IPS DF 6.9 (cell line): ENCODE results near the gene TBC1D22A.
A peak's percentile ranks its signal among the peaks of the same experiment; 100 is the strongest.
"Not testable (repeated sequence)": the region's sequence is repeated elsewhere in the genome, so short reads cannot be mapped to it uniquely, and the experiment has no call there.

ENCODE experiments used
- DNase-seq: peaks from one replicate; pipeline ENCODE4 v3.0.0-alpha.2; 2013; ENCODE audit warnings: low read depth, low spot score
- H3K27ac ChIP-seq: one replicate; pipeline ENCODE4 v1.5.1; 2013; ENCODE audit warnings: low read length, control low read depth
- H3K27me3 ChIP-seq: 2 replicates; pipeline ENCODE4 v1.6.1; 2013; ENCODE audit warnings: mild to moderate bottlenecking, low read length; ENCODE audit not compliant: control insufficient read depth, insufficient read depth
- H3K36me3 ChIP-seq: 2 replicates; pipeline ENCODE4 v1.6.1; 2013; ENCODE audit warnings: low read length; ENCODE audit not compliant: control insufficient read depth, insufficient read depth
- H3K4me1 ChIP-seq: 2 replicates; pipeline ENCODE4 v1.6.1; 2013; ENCODE audit warnings: low read length; ENCODE audit not compliant: control insufficient read depth, insufficient read depth
- H3K4me3 ChIP-seq: 2 replicates; pipeline ENCODE4 v1.5.1; 2013; ENCODE audit warnings: mild to moderate bottlenecking, low read length
- H3K9me3 ChIP-seq: 2 replicates; pipeline ENCODE4 v1.6.1; 2013; ENCODE audit warnings: low read length, inconsistent platforms; ENCODE audit not compliant: control insufficient read depth, insufficient read depth
- WGBS: extraction: QIAGEN DNeasy Blood & Tissue Kit; methylation state at CpG from one replicate; pipeline ENCODE4 v1.1.7; 2013; ENCODE audit warnings: mixed read lengths, missing lambda C conversion rate; ENCODE audit not compliant: insufficient read length, insufficient coverage; 5-methylcytosine and 5-hydroxymethylcytosine counted together

The TBC1D22A gene

GRCh38 chr22:46730568-46731245 is 31.7 kb upstream of the TBC1D22A start:
- no peak overlapping the region for H3K4me3 ChIP-seq
- peaks cover 5% of the 10 kb centered on the region; the same call in 1 of the 2 replicates for H3K36me3 ChIP-seq
- H3K27ac ChIP-seq: no peak overlapping the region
- no peaks in the 10 kb centered on the region for H3K27me3 ChIP-seq
- no peaks in the 10 kb centered on the region for H3K9me3 ChIP-seq
- DNase-seq: no peak
- no CpG with 5 or more reads among the region's 9 CpGs for WGBS
- H3K4me1 ChIP-seq: peaks cover 8% of the 10 kb centered on the region

DNA sequence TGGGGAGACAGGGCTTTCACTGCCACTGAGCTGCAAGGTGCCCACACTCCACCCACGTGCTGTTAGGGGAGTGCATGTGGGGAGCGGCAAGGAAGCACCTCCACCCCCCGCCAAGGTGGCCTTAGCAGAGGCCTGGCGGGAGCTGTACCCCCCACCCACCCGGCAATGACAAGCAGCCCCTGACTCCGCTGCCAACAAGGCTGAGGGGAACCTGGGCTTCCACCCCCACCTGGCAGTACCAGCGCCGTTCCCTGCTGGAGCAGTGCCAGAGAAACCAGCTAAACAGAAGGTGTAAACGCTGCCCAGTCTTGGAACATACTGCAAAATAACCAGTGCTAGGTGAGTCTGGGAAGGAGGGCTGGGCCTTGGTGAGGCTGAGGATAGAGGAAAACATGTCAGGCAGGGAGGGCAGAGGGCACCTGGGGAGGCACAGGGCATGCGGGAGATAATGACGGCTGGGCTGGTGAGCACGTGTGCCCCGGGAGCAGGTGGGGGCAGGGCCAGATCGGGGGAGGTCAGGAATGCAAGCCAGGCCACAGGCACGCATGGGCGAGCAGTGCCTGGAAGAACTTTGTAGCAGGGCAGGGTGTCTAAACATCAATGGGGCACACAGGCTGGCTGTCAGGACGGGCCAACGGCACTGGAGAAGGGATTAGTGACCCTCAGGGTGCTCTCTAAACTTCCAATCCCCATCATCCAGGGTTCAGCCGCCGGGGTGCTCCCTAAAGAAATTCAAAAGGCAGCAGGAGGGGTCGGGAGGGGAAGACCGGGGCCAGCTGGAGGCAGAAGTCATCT is 31.0 kb upstream of the TBC1D22A start:
- DNase-seq: no peak
- WGBS: no CpG with 5 or more reads among the region's 22 CpGs
- H3K36me3 ChIP-seq: peaks cover 5% of the 10 kb centered on the region; the same call in 1 of the 2 replicates
- H3K27me3 ChIP-seq: no peaks in the 10 kb centered on the region
- H3K9me3 ChIP-seq: no peaks in the 10 kb centered on the region
- H3K4me3 ChIP-seq: no peak overlapping the region
- peaks cover 12% of the 10 kb centered on the region for H3K4me1 ChIP-seq
- no peak overlapping the region for H3K27ac ChIP-seq

GRCh38 chr22:46732041-46732379 is 30.4 kb upstream of the TBC1D22A start:
- WGBS: no CpG with 5 or more reads among the region's 14 CpGs
- no peak overlapping the region for H3K4me3 ChIP-seq
- peaks cover 5% of the 10 kb centered on the region; the same call in 1 of the 2 replicates for H3K36me3 ChIP-seq
- H3K9me3 ChIP-seq: no peaks in the 10 kb centered on the region
- no peak for DNase-seq
- no peaks in the 10 kb centered on the region for H3K27me3 ChIP-seq
- H3K4me1 ChIP-seq: peaks cover 15% of the 10 kb centered on the region
- H3K27ac ChIP-seq: no peak overlapping the region

DNA sequence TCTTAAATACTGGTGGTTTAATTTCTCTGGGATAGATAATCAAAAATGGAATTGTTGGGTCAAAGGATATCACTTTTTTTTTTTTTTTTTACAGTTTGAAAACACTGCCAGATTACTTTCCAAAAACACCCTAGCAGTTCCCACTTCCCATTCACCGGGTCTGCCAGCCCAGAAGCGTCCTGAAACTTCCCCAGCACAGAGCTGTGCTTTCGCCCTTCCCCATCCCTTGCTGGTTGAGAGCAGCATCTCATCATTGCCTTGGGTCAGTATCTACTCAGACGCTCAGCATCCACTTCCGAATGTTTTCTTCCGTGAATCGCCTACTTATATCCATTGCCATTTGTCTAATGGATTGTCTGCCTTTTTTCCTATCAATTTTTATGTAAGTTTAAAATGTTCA is 29.9 kb upstream of the TBC1D22A start:
- H3K27ac ChIP-seq: no peak overlapping the region
- DNase-seq: no peak
- WGBS: no CpG with 5 or more reads among the region's 7 CpGs
- no peaks in the 10 kb centered on the region for H3K9me3 ChIP-seq
- no peak overlapping the region for H3K4me3 ChIP-seq
- peaks cover 5% of the 10 kb centered on the region; the same call in 1 of the 2 replicates for H3K36me3 ChIP-seq
- peaks cover 15% of the 10 kb centered on the region for H3K4me1 ChIP-seq
- no peaks in the 10 kb centered on the region for H3K27me3 ChIP-seq

DNA sequence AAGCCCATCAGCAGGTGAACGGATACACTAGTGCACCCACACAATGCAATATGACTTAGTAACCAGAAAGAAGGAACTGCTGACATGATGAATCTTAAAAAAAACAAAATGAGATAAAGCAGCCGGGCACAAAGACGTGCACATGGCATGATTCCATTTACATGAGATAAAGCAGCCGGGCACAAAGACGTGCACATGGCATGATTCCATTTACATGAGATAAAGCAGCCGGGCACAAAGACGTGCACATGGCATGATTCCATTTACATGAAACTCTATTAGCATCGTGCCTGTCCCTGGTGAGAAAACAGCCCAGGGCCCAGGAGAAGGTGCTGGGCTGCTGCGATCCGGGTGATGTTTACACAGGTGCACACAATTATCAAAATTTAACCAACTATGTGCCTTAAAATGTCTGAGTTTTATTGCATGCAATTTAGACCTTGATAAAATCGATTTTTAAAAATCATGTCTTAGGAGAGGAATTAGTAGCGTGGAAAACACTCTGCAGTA is 28.2 kb upstream of the TBC1D22A start:
- not testable (repeated sequence) for H3K27ac ChIP-seq, H3K36me3 ChIP-seq, H3K27me3 ChIP-seq, DNase-seq, H3K9me3 ChIP-seq, H3K4me3 ChIP-seq
- WGBS: no CpG with 5 or more reads among the region's 12 CpGs
- peaks cover 17% of the 10 kb centered on the region for H3K4me1 ChIP-seq

- WGBS: no CpG with 5 or more reads among the region's 12 CpGs
- Histone ChIP-seq H3K4me1 (peaks cover 17% of the 10 kb centered on the region), H3K9me3 (no peaks in the 10 kb centered on the region), H3K36me3 (no peaks in the 10 kb centered on the region), H3K27me3 (no peaks in the 10 kb centered on the region), H3K4me3 (no peak overlapping the region), H3K27ac (no peak overlapping the region)
- DNase-seq: no peak
Observed at GRCh38 chr22:46734830-46735453, 27.5 kb upstream of the TBC1D22A start.

DNA sequence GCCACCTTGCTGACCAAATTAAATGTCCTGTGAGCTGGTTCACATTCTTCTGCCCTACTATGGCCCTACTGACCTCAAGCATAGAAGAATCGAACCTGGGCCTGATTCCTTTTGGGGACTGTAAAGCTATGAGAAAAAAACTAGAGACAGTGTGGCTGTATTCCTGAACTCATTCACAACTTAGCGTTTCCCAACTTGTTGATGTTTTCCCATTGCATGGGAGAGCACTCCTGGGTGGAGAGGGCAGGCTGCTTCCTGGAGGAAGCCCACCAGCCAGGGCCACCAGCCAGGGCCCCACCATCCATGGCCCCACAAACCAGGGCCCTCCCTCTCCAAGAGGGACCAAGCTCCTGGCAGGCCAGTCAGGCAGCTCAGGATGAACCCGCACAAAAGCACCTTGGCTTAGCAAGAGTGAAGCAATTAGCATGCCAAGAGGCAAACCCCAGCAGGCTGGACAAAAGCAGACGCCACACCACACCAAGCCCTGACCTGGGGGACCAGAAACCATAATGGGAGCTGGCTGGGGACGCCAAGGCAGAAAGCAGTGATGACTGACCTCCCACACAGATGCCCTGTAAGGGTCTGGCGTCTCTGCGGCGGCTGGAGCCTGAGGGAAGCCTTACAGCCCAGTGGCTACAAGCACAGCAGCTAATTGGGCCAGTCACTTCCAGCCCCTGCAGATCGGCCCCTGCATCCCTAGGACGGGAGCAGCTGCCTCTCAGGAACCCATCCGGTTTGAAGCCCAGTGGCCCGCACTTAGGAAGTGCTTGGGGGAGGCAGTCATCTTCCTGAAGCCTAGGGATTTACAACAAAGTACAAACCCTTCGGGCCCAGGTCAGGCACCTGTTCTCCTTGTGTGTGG is 26.5 kb upstream of the TBC1D22A start:
- H3K4me3 ChIP-seq: no peak overlapping the region

GRCh38 chr22:46736705-46737104 is 25.7 kb upstream of the TBC1D22A start:
- no peak for DNase-seq
- H3K4me1 ChIP-seq: peaks cover 11% of the 10 kb centered on the region
- no peaks in the 10 kb centered on the region for H3K36me3 ChIP-seq
- H3K27me3 ChIP-seq: no peaks in the 10 kb centered on the region
- H3K9me3 ChIP-seq: no peaks in the 10 kb centered on the region
- H3K4me3 ChIP-seq: no peak overlapping the region
- H3K27ac ChIP-seq: no peak overlapping the region
- no CpG with 5 or more reads among the region's 8 CpGs for WGBS

More for the DNA sequence above, 26.5 kb upstream of the TBC1D22A start:
- DNase-seq: no peak
- Histone ChIP-seq H3K27ac (no peak overlapping the region), H3K9me3 (no peaks in the 10 kb centered on the region), H3K27me3 (no peaks in the 10 kb centered on the region), H3K4me1 (peaks cover 17% of the 10 kb centered on the region), H3K36me3 (no peaks in the 10 kb centered on the region)
- no CpG with 5 or more reads among the region's 13 CpGs for WGBS

GRCh38 chr22:46737105-46737975 is 25.1 kb upstream of the TBC1D22A start:
- Histone ChIP-seq H3K27ac (no peak overlapping the region), H3K4me1 (peaks cover 10% of the 10 kb centered on the region)
- no CpG with 5 or more reads among the region's 53 CpGs for WGBS

More at GRCh38 chr22:46737105-46737975, 25.1 kb upstream of the TBC1D22A start:
- peak overlapping the region; percentile 85 for H3K4me3 ChIP-seq
- H3K36me3 ChIP-seq: no peaks in the 10 kb centered on the region
- H3K27me3 ChIP-seq: no peaks in the 10 kb centered on the region
- no peaks in the 10 kb centered on the region for H3K9me3 ChIP-seq
- no peak for DNase-seq
